HepG2 (cell line): Measurements from ENCODE around the gene CTDP1. TPM values are rescaled to one million over a fixed set of nuclear protein-coding genes. Genes with fewer than 3 reads are reported as not detected.

Source experiments
- ATAC-seq: fragments of 200-7000 bp; cut with Tn5 transposase; 3 replicates; pipeline ENCODE4 v1.9.1; 2020; ENCODE audit warnings: mild to moderate bottlenecking, moderate library complexity
- BruUV-seq: library from RNA; stranded (reverse); fragments of 400-500 nt; replicated peaks from 2 replicates; lab custom pipeline; 2021; lab: Mats Ljungman, UMichigan
- CTCF ChIA-PET: fragments of 300-600 bp; formaldehyde crosslinking; extraction: SDS; loops from one replicate; lab custom pipeline; 2021; ENCODE audit warnings: low total read pairs, inconsistent platforms, low intra/inter-chr PET ratio; lab: Yijun Ruan, JAX
- POLR2A ChIA-PET: fragments of 350-600 bp; sonication (Branson Sonifier 250); formaldehyde crosslinking; loops from one replicate; lab custom pipeline; 2020; ENCODE audit warnings: antibody characterized with exemption, inconsistent platforms; lab: Yijun Ruan, JAX
- DNase-seq: peaks from one replicate; pipeline ENCODE4 v3.0.0-alpha.2; 2015; ENCODE audit warnings: low spot score
- FAIRE-seq: peaks from 3 replicates; lab custom pipeline; 2011; peaks lifted over from hg19 to GRCh38; lab: Jason Lieb, UNC
- H2AFZ ChIP-seq: one replicate; pipeline ENCODE4 v1.6.1; 2011; ENCODE audit warnings: low read length, inconsistent platforms
- H3K27ac ChIP-seq: fragments of 300-600 bp; 3 replicates; pipeline ENCODE4 v1.8.0; 2011; ENCODE audit warnings: mixed run types, mild to moderate bottlenecking, mixed read lengths, low read length, inconsistent platforms; ENCODE audit not compliant: insufficient read depth; ENCODE audit errors: extremely low read length
- H3K27me3 ChIP-seq, 2 experiments: fragments of 200-600 bp in 1 of 2; 2 replicates in 1 of 2; 3 replicates in 1 of 2; pipeline versions ENCODE4 v1.6.0 to v1.8.0; 2011; ENCODE audit warnings: low read length in 2 of 2, mild to moderate bottlenecking in 2 of 2, moderate library complexity in 2 of 2, inconsistent platforms in 1 of 2; ENCODE audit not compliant: insufficient read depth in 2 of 2, control insufficient read depth in 1 of 2
- H3K36me3 ChIP-seq, 2 experiments: fragments of 200-600 bp in 1 of 2; replicated peaks in 1 of 2; 2 replicates in 1 of 2; 3 replicates in 1 of 2; pipeline versions ENCODE4 v1.5.1 to v1.8.0; 2011; ENCODE audit warnings: low read length in 2 of 2, inconsistent platforms in 1 of 2; ENCODE audit not compliant: insufficient read depth in 2 of 2, control insufficient read depth in 1 of 2
- H3K4me1 ChIP-seq: 2 replicates; pipeline ENCODE4 v1.5.1; 2012; ENCODE audit warnings: low read length, inconsistent platforms; ENCODE audit not compliant: insufficient read depth
- H3K4me2 ChIP-seq: 2 replicates; pipeline ENCODE4 v1.6.0; 2011; ENCODE audit warnings: low read depth, low read length, inconsistent platforms
- H3K4me3 ChIP-seq, 3 experiments: fragments of 200-600 bp in 1 of 3; sonication (generic), shearing (Covaris generic) in 1 of 3; replicated peaks in 1 of 3; 2 replicates each; pipeline ENCODE4 v1.5.1; 2011 to 2016; ENCODE audit warnings: low read length in 3 of 3, inconsistent platforms in 2 of 3, low read depth in 2 of 3, mild to moderate bottlenecking in 2 of 3, control low read depth in 1 of 3, mixed read lengths in 1 of 3; ENCODE audit not compliant: insufficient read depth in 1 of 3
- H3K79me2 ChIP-seq: one replicate; pipeline ENCODE4 v1.6.1; 2011; ENCODE audit warnings: low read length, inconsistent platforms; ENCODE audit not compliant: insufficient read depth
- H3K9ac ChIP-seq: 2 replicates; pipeline ENCODE4 v1.6.0; 2011; ENCODE audit warnings: mild to moderate bottlenecking, low read depth, low read length, inconsistent platforms; ENCODE audit not compliant: insufficient read depth
- H3K9me3 ChIP-seq: 2 replicates; pipeline ENCODE4 v1.5.1; 2012; ENCODE audit warnings: mild to moderate bottlenecking, low read length
- H4K20me1 ChIP-seq: 2 replicates; pipeline ENCODE4 v1.6.0; 2011; ENCODE audit warnings: inconsistent platforms, mild to moderate bottlenecking, low read length, moderate library complexity; ENCODE audit not compliant: insufficient read depth
- BRCA1 ChIP-seq: sonication (generic); formaldehyde crosslinking; IDR thresholded peaks from 2 replicates; pipeline ENCODE4 v1.4.0; 2020; ENCODE audit warnings: missing genetic modification reagents
- EHMT2 ChIP-seq: fragments of 200-600 bp; sonication (generic); IDR thresholded peaks from 2 replicates; pipeline ENCODE4 v1.7.0; 2017; ENCODE audit warnings: antibody characterized with exemption, low read depth, low read length, borderline replicate concordance
- HOXA9 ChIP-seq: sonication (generic); formaldehyde crosslinking; IDR thresholded peaks from 2 replicates; pipeline ENCODE4 v1.8.1; 2022; ENCODE audit warnings: missing genetic modification reagents, mild to moderate bottlenecking, moderate library complexity, borderline replicate concordance
- JUND ChIP-seq: sonication (generic); formaldehyde crosslinking; IDR thresholded peaks from 2 replicates; pipeline ENCODE4 v1.8.0; 2022; ENCODE audit warnings: mild to moderate bottlenecking, missing genetic modification reagents
- KDM6A ChIP-seq: IDR thresholded peaks from 2 replicates; pipeline ENCODE4 v1.6.1; 2016; ENCODE audit warnings: low read depth
- KLF6 ChIP-seq: IDR thresholded peaks from 2 replicates; pipeline ENCODE4 v1.8.0; 2016; ENCODE audit warnings: missing biosample characterization, missing genetic modification reagents
- MTA3 ChIP-seq: sonication (generic); formaldehyde crosslinking; IDR thresholded peaks from 2 replicates; pipeline ENCODE4 v1.4.0; 2020; ENCODE audit warnings: missing genetic modification reagents
- POLR2A ChIP-seq, 2 experiments: IDR thresholded peaks; 2 replicates each; pipeline ENCODE4 v1.6.1; 2011; ENCODE audit warnings: low read depth in 2 of 2, low read length in 2 of 2, mild to moderate bottlenecking in 1 of 2, moderate library complexity in 1 of 2; ENCODE audit not compliant: insufficient read depth in 1 of 2
- PPARG ChIP-seq: conservative IDR thresholded peaks from 2 replicates; pipeline ENCODE4 v1.6.1; 2016; ENCODE audit warnings: missing biosample characterization, missing genetic modification reagents
- TARDBP ChIP-seq: sonication (generic); formaldehyde crosslinking; IDR thresholded peaks from 2 replicates; pipeline ENCODE4 v1.8.0; 2022; ENCODE audit warnings: mild to moderate bottlenecking, missing genetic modification reagents
- TCF7 ChIP-seq: sonication (generic); IDR thresholded peaks from 2 replicates; pipeline ENCODE4 v1.6.1; 2016; ENCODE audit warnings: antibody characterized with exemption, low read depth
- ZNF235 ChIP-seq: sonication (generic); formaldehyde crosslinking; IDR thresholded peaks from 2 replicates; pipeline ENCODE4 v1.8.1; 2023; ENCODE audit warnings: mild to moderate bottlenecking, missing genetic modification reagents, borderline replicate concordance
- WGBS: methylation state at CpG from one replicate; pipeline ENCODE4 v1.1.6; 2017; ENCODE audit warnings: low lambda C conversion rate; 5-methylcytosine and 5-hydroxymethylcytosine counted together
- in situ Hi-C: cut with HindIII; loops from 2 replicates; pipeline ENCODE4 v1.10.0; 2017; ENCODE audit warnings: low pct_unique_long_range_greater_than_20kb; ENCODE audit not compliant: extremely low pct_ligation_motif_present
- intact Hi-C: fragments of 100-400 bp; cut with micrococcal nuclease; formaldehyde crosslinking; loops from one replicate; pipeline ENCODE4 v1.10.0; 2022; ENCODE audit not compliant: unreplicated experiment
- polyA plus RNA-seq, 8 experiments: library from polyadenylated mRNA; depleted of rRNA in 3 of 8; stranded (reverse) in 7 of 8; unstranded in 1 of 8; fragments of >200 nt; fragmentation: Illumina TruSeq in 4 of 8; extraction: Trizol in 4 of 8; gene quantifications; 2 replicates each; pipeline versions ENCODE4 v1.2.1 to v1.2.3, GENCODE V29; 2011 to 2016; ENCODE audit warnings: low read depth in 4 of 8, missing spikeins in 1 of 8, mixed read lengths in 1 of 8; ENCODE audit not compliant: insufficient read depth in 1 of 8
- total RNA-seq, 5 experiments: library from RNA; depleted of rRNA; stranded (reverse); fragments of >200 nt; fragmentation: Illumina TruSeq; extraction: Trizol; gene quantifications; 2 replicates each; pipeline ENCODE4 v1.2.3, GENCODE V29; 2016; ENCODE audit warnings: low read depth in 1 of 5
- TF ChIP-seq, protein P1 (sequence below): sonication (generic); formaldehyde crosslinking; IDR thresholded peaks from 2 replicates; pipeline ENCODE4 v1.4.0; 2020; ENCODE audit warnings: missing genetic modification reagents
- TF ChIP-seq, protein P2 (sequence below): sonication (generic); formaldehyde crosslinking; IDR thresholded peaks from 2 replicates; pipeline ENCODE4 v1.9.0; 2021; ENCODE audit warnings: mild to moderate bottlenecking, missing genetic modification reagents
- TF ChIP-seq, protein P3 (sequence below): sonication (generic); formaldehyde crosslinking; IDR thresholded peaks from 2 replicates; pipeline ENCODE4 v1.4.0; 2020; ENCODE audit warnings: mild to moderate bottlenecking, low read depth, missing genetic modification reagents
- TF ChIP-seq, protein P4 (sequence below): sonication (generic); formaldehyde crosslinking; IDR thresholded peaks from 2 replicates; pipeline ENCODE4 v1.4.0; 2020; ENCODE audit warnings: mild to moderate bottlenecking, low read depth, missing genetic modification reagents

Gene CTDP1
- total and polyA plus RNA-seq, 2 of the 13 experiments (the other 11 are each of a cell fraction or from before 2014, with no cell fraction given) = 6.9 to 11.0 TPM

DNA sequence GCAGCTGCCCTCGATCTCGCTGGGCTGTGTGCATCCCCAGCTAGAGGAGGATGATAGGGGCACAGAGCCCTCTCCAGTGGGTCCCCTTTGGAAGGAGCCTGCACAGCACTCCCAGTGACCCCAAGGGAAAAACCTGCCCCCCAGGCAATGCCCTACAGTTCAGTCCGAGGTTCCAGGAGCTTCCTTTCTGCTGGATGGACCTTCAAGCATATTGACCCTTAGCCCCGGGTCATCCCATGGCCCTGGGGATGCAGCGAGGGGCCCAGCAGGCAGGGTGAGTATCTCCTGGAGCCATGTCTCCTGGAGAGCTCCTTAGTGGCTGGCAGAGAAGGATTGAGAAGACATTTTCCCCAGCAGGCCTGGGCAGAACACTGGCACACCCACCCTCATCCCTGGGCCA lies 45.4 kb upstream of the CTDP1 start:
- intact Hi-C loops = no loop called here
- in situ Hi-C loops = no loop called here
- no peaks in the 10 kb centered on the region for H4K20me1 ChIP-seq
- H3K4me3 ChIP-seq = no peak overlapping the region
- H3K9ac ChIP-seq = no peak overlapping the region
- H2AFZ ChIP-seq = no peak overlapping the region
- no CpG with 5 or more reads among the region's 5 CpGs for WGBS
- ATAC-seq (no peak), DNase-seq (no peak), FAIRE-seq (no peak)
- H3K36me3 ChIP-seq = no peaks in the 10 kb centered on the region
- no peaks in the 10 kb centered on the region for H3K4me1 ChIP-seq
- ChIA-PET CTCF (no interaction called here), POLR2A (no interaction called here)
- no peak overlapping the region for H3K4me2 ChIP-seq
- H3K27ac ChIP-seq = no peak overlapping the region
- no peak for TF ChIP-seq MTA3 (CRISPR knock-in tag)
- no peak for TF ChIP-seq ZNF235 (CRISPR knock-in tag)
- no peak for TF ChIP-seq KLF6 (CRISPR knock-in tag)
- no peak for TF ChIP-seq BRCA1 (CRISPR knock-in tag)
- TF ChIP-seq PPARG = no peak
- TF ChIP-seq TCF7 = no peak
- TF ChIP-seq, protein P1, sequence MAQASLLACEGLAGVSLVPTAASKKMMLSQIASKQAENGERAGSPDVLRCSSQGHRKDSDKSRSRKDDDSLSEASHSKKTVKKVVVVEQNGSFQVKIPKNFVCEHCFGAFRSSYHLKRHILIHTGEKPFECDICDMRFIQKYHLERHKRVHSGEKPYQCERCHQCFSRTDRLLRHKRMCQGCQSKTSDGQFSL (CRISPR knock-in tag) = no peak
- TF ChIP-seq POLR2A (IDR thresholded peaks at IDR 0.05; ENCODE audit: insufficient read depth in 1 of 2, low read depth in 2 of 2, low read length in 2 of 2) = no peak
- no peak for TF ChIP-seq EHMT2
- TF ChIP-seq HOXA9 (CRISPR knock-in tag) = no peak
- TF ChIP-seq TARDBP (CRISPR knock-in tag) = no peak
- TF ChIP-seq, protein P2, sequence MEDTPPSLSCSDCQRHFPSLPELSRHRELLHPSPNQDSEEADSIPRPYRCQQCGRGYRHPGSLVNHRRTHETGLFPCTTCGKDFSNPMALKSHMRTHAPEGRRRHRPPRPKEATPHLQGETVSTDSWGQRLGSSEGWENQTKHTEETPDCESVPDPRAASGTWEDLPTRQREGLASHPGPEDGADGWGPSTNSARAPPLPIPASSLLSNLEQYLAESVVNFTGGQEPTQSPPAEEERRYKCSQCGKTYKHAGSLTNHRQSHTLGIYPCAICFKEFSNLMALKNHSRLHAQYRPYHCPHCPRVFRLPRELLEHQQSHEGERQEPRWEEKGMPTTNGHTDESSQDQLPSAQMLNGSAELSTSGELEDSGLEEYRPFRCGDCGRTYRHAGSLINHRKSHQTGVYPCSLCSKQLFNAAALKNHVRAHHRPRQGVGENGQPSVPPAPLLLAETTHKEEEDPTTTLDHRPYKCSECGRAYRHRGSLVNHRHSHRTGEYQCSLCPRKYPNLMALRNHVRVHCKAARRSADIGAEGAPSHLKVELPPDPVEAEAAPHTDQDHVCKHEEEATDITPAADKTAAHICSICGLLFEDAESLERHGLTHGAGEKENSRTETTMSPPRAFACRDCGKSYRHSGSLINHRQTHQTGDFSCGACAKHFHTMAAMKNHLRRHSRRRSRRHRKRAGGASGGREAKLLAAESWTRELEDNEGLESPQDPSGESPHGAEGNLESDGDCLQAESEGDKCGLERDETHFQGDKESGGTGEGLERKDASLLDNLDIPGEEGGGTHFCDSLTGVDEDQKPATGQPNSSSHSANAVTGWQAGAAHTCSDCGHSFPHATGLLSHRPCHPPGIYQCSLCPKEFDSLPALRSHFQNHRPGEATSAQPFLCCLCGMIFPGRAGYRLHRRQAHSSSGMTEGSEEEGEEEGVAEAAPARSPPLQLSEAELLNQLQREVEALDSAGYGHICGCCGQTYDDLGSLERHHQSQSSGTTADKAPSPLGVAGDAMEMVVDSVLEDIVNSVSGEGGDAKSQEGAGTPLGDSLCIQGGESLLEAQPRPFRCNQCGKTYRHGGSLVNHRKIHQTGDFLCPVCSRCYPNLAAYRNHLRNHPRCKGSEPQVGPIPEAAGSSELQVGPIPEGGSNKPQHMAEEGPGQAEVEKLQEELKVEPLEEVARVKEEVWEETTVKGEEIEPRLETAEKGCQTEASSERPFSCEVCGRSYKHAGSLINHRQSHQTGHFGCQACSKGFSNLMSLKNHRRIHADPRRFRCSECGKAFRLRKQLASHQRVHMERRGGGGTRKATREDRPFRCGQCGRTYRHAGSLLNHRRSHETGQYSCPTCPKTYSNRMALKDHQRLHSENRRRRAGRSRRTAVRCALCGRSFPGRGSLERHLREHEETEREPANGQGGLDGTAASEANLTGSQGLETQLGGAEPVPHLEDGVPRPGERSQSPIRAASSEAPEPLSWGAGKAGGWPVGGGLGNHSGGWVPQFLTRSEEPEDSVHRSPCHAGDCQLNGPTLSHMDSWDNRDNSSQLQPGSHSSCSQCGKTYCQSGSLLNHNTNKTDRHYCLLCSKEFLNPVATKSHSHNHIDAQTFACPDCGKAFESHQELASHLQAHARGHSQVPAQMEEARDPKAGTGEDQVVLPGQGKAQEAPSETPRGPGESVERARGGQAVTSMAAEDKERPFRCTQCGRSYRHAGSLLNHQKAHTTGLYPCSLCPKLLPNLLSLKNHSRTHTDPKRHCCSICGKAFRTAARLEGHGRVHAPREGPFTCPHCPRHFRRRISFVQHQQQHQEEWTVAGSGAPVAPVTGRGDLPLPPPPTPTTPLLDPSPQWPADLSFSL (CRISPR knock-in tag) = no peak
- TF ChIP-seq JUND = no peak
- TF ChIP-seq, protein P3, sequence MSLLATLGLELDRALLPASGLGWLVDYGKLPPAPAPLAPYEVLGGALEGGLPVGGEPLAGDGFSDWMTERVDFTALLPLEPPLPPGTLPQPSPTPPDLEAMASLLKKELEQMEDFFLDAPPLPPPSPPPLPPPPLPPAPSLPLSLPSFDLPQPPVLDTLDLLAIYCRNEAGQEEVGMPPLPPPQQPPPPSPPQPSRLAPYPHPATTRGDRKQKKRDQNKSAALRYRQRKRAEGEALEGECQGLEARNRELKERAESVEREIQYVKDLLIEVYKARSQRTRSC (CRISPR knock-in tag) = no peak
- no peak for TF ChIP-seq KDM6A (CRISPR knock-in tag)
- TF ChIP-seq, protein P4, sequence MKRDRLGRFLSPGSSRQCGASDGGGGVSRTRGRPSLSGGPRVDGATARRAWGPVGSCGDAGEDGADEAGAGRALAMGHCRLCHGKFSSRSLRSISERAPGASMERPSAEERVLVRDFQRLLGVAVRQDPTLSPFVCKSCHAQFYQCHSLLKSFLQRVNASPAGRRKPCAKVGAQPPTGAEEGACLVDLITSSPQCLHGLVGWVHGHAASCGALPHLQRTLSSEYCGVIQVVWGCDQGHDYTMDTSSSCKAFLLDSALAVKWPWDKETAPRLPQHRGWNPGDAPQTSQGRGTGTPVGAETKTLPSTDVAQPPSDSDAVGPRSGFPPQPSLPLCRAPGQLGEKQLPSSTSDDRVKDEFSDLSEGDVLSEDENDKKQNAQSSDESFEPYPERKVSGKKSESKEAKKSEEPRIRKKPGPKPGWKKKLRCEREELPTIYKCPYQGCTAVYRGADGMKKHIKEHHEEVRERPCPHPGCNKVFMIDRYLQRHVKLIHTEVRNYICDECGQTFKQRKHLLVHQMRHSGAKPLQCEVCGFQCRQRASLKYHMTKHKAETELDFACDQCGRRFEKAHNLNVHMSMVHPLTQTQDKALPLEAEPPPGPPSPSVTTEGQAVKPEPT (CRISPR knock-in tag) = no peak
- peaks cover 6% of the 10 kb centered on the region; the same call in 1 of the 2 replicates for H3K9me3 ChIP-seq
- H3K79me2 ChIP-seq = no peaks in the 10 kb centered on the region
- peaks cover 2 to 19% of the 10 kb centered on the region in 2 experiments; a peak in 4 of 5 replicates for H3K27me3 ChIP-seq
- no TSS peak for BruUV-seq
